Stimulated activated CD8-positive, alpha-beta memory T cell treated with anti-CD3 and anti-CD28 coated beads, Interleukin-7, amount 100 ng/mL, for 24 hours (primary cell): ENCODE measurements around the gene OPCML.

ENCODE experiments used
- DNase-seq: peaks from one replicate; pipeline ENCODE4 v3.0.0-alpha.2; 2020; ENCODE audit warnings: low read depth

OPCML gene

DNA sequence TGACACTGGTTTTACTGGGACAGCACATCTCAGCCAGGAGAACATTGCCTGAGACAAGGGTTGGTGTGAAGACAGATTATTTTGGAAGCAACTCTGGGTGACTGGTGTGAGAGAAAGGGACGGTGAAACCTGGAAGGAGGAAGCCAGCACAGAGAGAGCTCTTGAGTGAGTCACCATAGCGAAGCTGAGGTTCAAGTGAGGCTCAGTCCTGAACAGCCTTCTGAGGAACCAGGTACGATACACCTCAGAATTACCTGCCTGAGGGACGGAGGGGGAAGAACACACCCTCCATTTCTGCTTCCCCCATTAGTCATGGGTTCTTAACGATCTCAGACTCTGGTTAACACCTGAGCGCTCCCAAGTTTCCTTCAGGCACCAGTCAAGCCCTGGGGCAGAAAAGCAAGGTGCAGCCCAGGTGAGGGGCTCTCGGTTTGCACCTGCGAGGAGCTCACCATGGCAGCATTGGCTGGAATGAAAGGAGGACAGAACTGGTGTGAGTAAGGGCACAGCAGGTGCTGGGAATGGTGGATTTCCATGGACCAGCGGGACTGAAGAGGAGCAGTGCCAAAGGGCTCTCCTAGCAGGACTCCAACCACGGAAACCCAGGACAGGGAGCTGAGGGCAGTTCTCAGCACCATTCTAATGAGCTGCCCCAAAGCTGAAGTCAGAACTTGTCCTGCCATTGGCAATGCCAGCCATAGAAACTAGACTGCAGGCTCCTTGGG, 459.3 kb downstream of the OPCML start:
- DNase-seq: no peak

DNA sequence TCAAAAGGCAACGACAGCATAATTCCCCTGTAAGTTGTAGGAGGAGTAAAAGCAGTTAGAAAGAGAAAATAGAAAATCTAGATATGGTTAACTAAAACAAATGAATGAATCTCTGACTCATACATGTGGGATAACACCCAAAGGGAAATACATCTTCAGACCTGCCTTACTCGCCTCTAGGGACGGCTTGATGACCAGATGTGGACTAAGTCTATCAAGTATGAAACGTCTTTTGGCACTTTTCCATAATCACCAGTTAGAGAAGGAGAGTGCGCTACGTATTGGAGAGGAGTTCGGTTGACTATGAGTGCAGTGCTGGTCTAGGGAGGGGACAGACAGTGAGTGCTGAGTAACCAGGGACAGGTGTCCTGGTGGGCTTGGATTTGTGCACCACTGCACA, 459.9 kb downstream of the OPCML start:
- no peak for DNase-seq

DNA sequence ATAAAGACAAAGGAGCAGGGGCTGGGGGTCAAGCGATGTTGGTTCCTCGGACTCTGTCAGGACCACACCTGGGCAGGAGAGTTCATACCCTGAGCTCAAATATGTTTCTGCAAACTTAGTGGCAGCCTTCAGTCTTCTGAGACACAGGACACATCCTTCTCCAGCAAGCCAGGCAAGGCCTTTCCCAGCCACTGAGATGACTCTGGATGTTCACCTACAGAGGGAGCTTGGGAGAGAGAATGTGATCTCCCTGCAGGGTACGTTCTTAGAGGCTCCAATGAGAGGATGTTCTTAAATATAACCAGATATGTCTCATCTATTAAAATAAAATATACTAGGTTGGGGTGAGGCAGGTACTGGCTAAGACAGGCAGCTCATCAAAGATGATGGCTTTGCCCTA, 461.5 kb downstream of the OPCML start:
- DNase-seq: no peak

DNA sequence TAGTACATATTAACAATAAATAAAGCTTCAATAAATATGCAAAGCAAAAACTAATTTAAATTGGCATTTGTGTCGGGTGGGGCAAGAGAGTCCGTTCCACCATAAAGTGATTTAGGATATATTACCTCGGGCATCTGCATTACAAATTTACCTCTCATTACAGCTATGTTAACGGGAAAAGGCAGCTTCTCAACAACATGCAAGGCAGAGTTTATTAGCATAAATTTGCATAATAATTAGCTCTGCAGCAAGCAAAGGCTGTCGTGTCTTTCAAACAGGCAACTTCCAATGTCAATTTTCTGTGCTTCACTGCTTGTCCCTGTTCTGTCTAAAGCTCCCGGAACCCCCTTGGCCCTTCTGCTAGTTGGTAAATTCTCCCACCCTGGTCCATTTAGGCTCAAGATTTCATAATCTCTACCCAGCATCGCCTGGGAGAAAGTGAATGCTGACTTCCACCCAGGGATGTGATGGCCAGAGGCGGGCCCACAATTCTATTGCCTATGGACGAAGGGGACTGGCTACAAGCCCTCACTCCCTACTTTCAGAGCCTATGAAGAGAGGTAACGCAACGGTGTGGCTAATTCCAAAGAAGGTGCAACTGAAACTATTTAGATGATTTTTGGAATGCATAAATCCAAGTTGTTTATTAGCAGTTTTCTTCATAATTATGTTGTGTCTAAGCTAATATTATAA, 462.1 kb downstream of the OPCML start:
- no peak for DNase-seq

DNA sequence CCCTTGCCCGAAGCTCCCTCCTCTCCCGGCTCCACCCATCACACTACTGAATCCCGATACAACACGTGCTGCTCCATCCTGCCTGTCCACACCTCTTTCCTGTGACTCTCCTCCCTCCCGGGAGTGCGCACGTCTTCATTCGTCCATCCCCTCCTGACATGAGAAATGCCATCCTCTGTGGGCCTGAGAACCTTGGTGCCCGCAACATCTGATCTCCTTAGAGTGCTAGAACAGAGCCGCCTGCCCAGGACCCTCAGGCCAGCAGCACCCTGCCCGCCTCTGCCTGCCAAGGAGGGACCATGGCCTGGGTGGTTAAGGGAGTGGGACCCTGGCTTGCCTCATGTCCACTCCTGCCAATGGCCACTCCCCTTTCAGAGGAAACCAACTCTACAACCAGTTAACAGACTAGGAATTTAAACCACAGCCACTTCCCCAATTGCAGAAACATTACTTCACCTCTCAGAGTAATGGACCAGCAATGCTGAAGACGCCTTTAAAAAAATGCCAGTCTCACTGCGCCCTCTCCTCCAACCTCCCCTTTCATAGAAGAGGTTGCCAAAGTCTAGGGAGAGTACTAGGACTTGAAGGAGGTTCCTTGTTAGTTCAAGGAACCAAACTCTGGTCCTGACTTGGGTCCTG, 466.3 kb downstream of the OPCML start:
- no peak for DNase-seq

DNA sequence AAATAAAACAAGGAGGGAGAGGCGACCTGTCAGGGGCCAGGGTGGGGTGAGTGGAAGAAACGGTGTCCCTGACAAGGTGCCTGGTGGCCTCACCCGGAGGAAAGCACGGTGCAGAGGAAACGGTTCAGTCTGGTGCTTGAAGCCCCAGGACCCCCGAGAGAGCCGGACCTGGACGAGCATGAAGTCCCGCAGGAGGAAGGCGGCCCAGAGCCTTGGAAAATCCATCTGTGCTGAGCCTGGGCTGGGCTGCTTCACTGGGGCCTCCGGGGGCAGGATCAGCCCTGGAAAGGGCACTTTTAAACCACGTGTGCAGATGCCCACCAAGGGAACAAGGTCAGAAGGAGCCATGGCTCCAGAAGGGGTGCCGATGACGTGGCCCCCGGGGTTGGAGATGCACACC, 467.3 kb downstream of the OPCML start:
- DNase-seq: no peak

DNA sequence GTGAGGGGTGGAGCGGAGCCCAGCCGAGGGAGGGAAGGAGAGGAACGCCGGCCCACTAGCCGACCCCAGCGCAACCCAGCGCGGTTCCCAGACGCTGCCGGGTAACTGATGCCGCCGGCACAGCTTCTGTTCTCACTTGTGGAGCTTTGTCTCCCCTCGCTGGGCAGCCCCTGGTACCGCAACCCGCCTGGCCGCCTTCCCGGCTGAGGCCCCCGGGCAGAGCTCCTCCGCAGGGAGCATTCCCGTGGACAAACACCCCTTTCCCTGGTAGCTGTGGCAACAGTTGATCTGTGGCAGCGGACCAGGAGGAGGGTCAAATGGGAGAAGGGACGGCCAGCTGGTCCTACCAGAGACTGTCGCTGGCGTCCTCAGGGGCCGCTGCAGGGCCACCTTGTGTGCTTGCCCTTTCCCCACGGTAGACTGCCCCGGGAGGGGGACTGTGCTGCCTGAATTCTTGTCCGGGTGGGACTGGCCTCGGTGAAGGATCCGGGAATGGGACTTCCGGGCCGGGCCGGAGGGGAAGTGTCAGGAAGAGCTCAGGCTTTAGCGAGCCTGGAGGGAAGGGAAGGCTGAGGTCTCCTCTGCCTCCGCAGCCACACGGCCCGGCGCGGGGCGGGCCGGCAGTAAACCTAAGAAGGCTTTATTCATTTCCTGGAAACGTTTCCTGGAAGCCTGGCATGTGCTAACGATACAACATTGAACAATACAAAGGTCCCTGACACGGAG, 468.0 kb downstream of the OPCML start:
- no peak for DNase-seq

DNA sequence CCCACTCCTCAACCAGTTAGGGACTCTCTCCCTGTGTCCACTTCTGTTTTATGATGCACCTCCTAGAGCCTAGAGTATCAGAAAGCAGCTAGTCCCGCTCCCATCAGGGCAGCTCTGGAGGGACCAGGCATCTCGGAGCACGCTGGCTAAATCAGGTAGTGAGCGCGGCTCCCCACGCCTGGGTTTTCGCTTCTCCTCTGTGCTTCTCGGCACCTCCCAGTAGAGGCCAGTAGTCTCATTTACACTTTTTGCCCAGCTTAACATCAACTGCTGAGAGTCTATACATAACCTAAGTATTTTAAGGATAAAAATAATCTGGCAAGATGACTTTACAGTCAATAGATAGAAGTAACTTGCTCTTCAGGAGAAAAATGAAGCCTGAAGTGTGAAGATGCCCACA, 473.8 kb downstream of the OPCML start:
- DNase-seq: no peak

DNA sequence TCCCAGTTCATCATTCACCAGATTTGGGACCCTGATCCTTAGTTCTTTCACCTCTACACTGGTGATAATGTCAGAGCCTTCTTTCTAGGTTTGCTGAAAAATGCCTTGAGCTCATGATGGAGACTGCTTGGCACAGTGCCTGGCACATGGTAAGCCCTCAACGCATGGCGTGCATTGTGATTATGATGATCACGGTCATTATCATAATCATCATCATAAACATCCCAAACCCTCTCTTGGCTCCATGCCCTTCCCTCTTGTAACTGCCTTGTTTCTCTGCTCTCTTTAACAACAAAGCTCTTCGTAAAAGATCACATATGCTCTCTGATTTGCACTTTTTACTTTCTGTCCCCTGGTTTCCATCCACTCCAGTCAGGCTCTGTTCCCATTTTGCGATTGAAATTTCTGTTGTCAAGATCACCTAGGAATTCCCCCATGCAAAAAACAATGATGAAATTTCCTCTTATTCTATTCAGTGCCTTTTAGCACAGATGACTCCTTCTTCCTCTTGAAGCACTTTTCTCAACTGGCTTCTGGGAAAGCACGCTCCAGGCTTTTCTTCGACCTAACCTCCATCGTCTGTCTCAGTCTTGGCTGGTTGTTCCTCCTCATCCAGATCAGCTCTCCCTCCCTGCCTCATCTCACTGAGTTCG, 479.1 kb downstream of the OPCML start:
- no peak for DNase-seq

DNA sequence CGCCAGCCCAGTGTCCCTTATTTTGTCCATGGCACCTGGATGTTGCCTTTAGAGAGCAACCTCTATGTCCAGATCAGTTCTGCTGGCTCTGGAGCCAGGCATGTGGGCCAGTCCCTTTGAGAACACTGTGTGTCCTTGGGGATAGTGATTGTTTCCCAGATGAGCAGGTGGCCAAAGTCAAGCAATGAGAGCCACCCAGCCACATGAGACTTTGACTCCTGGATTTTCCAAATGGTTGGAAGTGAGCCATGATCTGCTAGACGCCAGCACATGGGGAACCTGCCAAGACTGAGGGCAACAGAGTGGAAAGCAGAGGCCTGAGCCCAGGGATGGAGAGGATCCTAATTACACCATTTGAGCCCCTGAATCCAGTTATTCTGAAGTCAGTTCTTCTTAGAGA, 479.8 kb downstream of the OPCML start:
- DNase-seq: no peak

DNA sequence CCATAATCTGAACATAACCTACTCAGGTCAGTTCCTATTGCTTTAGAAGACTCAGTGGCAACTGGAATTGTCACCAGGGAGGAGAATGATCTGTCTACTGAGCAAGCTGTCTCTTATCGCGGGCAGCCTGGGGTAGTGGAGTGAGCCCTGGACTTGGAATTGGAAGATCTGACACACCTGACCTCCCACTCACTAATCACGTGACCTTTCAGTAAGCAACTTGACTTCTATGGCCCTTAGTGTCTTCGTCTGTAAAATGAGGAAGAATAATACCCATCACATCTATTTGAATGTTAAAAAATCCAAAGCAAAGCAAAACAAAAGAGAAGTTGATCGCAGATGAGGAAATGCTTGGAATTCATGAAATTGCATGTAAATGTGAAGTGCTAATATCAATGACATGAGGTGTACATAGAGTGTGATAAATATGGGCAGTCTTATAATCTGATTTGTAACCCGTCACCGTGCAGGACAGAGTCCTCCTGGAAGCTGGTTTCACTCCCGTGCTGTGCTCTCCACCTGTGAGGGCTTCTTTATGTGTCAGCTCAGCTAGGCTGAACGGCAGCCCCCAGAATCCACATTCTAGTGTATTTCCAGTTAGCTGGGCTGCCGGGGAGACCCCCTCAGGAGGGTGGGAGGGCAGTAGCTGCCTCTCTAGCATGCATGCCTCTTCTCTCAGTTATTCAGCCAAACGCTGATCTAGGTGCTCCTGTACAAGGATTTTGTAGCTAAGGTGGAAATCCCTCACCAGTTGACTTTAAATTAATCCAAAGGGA, 482.9 kb downstream of the OPCML start:
- no peak for DNase-seq

DNA sequence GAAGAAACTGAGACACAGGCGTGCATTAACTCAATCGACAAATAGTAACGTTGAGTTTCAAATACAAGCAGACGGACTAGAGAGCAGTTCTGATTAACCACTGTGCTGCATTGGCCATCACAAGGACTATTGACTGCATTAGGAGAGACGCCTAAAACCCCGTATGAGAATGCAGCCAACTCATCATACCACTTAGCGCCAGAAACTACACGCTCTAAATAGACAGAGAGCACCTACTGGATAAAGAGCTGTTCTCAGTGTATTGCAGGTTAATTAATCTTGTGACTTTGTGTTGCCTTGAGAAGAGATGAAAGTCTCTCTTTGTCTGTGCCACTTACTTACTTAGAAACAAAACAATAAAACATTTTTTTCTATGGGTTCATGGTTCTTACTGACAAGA, 484.0 kb downstream of the OPCML start:
- no peak for DNase-seq

DNA sequence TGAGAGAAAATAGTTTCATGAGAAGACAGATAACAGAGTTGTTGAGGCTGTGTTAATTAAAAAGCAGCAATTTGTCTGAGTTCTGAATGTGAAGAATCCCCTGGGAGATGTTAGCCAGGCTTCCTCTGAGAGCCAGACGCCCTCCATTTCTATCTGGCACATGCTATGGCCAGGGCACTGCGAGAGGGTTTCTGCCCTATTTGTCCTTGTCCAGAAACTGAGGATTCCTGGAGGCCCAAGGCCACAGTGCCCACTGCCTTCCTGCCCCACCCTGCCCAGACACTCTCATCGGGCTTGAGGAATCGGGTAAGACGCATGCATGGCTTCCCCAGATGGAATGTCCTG, 484.6 kb downstream of the OPCML start:
- DNase-seq: no peak

DNA sequence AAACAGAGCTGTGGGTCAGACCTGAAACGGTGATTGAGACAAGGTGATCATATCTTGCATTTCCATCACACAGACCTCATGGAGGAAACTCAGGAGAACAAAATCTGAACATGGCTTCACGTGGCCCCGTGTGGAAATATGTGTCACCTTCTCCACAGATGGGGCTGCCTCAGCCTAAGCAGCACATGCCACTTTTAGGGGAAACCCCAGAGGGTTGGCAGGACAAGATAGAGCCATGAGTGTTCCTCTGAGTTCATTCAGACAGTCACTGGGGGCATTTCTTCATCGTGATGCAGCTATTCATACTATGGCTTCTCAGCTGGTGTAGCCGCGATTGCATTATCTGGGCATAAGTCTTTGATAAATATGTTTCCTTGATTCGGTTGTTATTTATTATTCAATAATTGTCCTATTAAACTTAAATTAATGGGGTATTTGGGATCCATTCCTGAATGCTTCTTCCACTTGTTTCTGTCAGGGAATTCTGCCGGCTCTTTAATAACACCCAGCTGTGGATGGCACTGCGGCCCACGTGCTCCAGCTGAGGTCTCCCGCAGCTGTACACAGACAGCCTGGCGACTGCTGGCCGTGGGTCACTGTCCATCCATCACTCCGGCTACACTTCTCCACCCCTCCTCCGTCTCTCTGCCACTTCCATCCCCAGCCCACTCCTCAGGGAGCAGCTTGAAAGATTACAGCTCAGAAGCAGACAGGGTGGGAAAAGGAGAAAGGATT, 485.1 kb downstream of the OPCML start:
- DNase-seq: no peak

DNA sequence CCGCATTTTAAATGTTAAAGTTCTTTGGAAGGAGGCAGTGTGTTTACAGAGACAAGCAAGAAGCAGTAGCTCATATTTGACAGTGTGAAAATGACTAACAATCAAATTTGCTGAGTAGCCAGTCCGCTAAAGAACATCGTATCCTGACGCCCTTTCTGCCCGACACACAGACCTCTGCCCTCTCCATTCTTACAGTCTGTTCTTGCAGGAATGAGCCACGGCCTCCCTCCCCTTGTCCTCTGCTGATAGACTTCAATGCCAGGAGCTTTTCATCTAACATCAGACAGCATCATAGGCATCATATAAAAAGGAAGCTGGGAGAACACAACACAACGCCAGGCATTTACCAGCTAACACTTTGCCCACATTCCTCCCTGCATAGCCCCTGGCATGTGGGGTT, 486.0 kb downstream of the OPCML start:
- no peak for DNase-seq

DNA sequence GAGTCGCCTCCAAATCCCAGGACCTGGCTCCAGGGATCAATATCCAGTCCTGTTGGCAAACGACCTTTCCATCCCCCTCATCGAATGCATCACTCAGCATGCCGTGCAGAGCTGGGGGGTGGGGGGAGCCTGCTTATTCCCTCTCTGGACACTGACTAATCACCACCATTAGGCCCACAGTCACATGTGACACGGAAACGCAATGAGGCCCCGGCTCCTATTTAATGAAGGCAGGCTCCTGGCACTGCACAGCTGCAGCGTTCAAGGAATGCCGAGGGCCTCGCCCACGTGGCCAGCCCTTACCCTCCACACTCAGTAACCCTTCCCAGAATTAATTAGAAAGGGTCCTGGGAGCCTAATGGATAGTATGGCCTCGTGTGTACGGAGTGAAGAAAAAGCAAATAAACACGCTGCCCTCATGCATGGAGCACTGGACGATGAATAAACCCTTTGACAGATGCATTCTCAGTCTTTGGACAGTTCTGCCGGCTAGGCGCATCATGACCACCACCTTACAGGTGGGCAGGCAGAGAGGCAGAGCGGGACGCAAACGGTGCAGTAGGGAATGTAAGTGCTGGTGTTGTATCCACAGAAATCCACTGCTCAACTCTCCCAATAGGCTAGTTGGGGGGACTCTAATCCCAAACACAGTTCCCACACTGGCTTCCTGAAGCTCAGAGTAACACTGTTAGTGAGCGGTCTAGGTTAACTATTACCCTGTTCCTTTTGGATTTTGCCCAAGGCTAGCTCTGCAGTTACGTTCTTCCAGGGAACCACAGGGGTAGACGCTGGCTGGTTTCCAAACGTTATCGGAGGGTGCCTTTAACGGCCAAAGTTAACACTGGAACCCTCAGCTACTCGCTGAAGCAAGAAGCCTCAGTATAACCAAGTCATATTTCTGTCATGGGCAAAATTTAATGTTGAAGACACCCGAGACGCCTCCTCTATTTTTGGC, 490.1 kb downstream of the OPCML start:
- no peak for DNase-seq

DNA sequence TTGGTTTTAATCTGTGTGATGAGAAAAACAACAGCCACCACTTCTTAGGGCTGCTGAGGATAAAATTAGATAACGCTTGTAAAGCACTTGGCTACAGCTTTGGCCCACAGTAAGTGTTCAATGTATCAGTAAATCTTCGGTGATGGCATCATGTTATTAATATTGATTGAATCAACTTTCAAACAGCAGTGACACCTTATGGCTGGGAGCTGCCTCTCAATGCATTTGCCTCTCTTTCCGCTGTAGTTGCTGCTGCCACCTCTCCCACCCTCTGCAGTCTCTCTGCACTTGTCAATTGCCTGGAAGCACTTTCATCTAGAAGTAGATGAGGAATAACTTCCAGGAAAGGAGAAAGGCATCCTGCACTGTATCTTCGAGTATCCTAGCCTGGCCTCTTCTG, 491.1 kb downstream of the OPCML start:
- DNase-seq: no peak

DNA sequence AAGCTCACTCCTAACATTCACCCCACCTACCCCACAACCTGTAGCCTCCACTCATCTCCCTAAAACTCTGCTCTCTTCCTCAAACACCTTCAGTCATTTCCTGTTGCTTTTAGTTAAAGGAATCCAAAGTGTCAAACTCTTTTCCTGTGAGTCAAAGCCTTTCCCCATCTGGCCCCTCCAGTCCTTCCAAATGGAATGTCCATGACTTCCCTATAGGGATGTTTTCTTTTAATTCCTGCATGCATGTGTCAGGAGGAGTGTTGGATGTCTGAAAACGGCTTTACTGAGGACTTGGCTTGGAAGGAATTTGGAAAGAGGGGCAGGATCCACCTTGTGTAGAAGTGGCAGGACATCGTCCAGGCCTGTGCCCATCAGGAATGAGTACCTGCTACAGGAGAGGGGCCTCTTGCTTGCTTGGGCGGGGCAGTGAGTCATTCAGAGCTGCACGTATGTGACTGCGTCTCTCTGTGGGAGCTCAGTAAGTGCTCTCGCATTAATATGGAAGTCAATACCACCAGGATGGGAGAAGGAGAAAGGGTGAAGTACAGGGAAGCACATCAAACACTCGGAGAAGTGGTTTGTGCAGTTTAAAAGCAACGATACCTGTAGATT, 491.9 kb downstream of the OPCML start:
- no peak for DNase-seq

DNA sequence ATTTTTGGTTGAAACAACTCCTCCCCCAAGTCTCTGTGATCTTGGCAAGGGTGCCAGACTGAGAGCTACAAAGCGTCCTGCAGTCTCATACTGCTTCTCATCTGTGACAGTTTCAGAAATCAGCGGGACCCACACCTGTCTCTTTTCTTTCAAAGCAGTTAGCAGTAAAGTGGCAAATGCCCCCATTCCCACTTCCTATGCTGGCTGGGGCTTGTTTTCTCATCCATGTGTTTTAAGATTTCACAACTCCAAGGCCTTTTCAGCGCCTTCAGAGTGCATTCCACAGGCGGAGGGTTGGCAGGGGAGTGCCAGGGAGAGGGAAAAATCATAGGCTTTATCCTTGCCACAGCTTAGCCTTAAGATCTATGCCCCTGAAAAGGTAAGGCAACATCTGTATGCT, 493.5 kb downstream of the OPCML start:
- no peak for DNase-seq
